Tibial artery (tissue), 4 donors: ENCODE measurements around the gene PAQR4.

Experiments
- DNase-seq, 2 donors: peaks; one replicate each; pipeline ENCODE4 v3.0.0-alpha.2; 2019
- H3K27ac ChIP-seq, 2 donors: fragments of 200-600 bp; sonication (generic) in 1 of 2; 1 replicate in 1 of 2; 2 replicates in 1 of 2; pipeline ENCODE4 v1.5.1; 2018 to 2019; ENCODE audit warnings: mild to moderate bottlenecking in 1 of 2
- H3K27me3 ChIP-seq, 2 donors: fragments of 200-600 bp; sonication (generic) in 1 of 2; one replicate each; pipeline versions ENCODE4 v1.5.1 to v1.6.0; 2016 to 2019
- H3K36me3 ChIP-seq, 3 donors: fragments of 200-600 bp; sonication (generic) in 2 of 3; one replicate each; pipeline ENCODE4 v1.5.1; 2016 to 2019; ENCODE audit warnings: mild to moderate bottlenecking in 2 of 3
- H3K4me1 ChIP-seq, 4 donors: fragments of 200-600 bp; sonication (generic) in 2 of 4; 1 replicate in 3 of 4; 2 replicates in 1 of 4; pipeline ENCODE4 v1.5.1; 2016 to 2019
- H3K4me3 ChIP-seq, 2 donors: fragments of 200-600 bp; sonication (generic) in 1 of 2; 1 replicate in 1 of 2; 2 replicates in 1 of 2; pipeline ENCODE4 v1.5.1; 2018 to 2019; ENCODE audit warnings: mild to moderate bottlenecking in 2 of 2
- H3K9me3 ChIP-seq, 3 donors: fragments of 200-600 bp; sonication (generic) in 1 of 3; one replicate each; pipeline ENCODE4 v1.5.1; 2016 to 2019
- intact Hi-C: fragments of 100-400 bp; cut with DNase I; formaldehyde crosslinking; loops from one replicate; pipeline ENCODE4 v1.15.0; 2023; ENCODE audit warnings: low total_unique reads
- TF ChIP-seq, protein P1 (sequence below), 2 experiments: fragments of 200-600 bp in 1 of 2; fragments of 450-650 bp in 1 of 2; IDR thresholded peaks; one replicate each; pipeline ENCODE4 v1.5.1; 2017 to 2019; ENCODE audit warnings: antibody characterized with exemption in 2 of 2, mild to moderate bottlenecking in 1 of 2, moderate library complexity in 1 of 2

PAQR4 gene

DNA sequence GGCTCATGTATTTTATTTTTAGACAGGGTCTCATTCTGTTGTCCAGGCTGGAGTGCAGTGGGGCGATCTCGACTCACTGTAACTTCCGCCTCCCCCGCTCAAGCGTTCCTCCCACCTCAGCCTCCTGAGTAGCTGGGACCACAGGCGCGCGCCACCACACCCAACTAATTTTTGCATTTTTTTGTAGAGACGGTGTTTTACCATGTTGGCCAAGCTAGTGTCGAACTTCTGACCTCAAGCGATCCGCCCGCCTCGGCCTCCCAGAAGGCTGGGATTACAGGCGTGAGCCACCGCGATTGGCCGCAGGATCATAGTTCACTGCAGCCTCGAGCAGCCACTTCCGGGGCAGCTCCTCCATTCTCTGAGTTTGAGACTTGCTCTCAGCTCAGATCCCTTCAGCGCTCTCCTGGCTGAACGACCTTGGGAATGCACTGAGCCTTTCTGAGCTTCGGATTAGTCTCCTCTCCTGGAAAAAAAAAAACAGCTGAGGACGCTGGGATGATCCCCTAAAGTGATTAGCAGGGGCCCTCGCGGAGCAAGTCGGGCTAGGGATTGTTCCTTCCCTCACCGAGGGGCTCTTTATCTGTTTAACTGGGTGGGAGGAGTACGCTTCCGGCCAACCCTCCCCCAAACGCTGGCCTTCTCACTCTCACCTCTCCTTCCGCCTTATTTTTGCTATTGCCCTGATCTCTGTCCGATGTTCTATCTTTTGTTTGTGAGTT is 12.2 kb downstream of the PAQR4 start:
- H3K36me3 ChIP-seq, result no peaks in the 10 kb centered on the region
- peak overlapping the region in 1 of 2 donors; percentile 82 for H3K27ac ChIP-seq
- TF ChIP-seq, protein P1, sequence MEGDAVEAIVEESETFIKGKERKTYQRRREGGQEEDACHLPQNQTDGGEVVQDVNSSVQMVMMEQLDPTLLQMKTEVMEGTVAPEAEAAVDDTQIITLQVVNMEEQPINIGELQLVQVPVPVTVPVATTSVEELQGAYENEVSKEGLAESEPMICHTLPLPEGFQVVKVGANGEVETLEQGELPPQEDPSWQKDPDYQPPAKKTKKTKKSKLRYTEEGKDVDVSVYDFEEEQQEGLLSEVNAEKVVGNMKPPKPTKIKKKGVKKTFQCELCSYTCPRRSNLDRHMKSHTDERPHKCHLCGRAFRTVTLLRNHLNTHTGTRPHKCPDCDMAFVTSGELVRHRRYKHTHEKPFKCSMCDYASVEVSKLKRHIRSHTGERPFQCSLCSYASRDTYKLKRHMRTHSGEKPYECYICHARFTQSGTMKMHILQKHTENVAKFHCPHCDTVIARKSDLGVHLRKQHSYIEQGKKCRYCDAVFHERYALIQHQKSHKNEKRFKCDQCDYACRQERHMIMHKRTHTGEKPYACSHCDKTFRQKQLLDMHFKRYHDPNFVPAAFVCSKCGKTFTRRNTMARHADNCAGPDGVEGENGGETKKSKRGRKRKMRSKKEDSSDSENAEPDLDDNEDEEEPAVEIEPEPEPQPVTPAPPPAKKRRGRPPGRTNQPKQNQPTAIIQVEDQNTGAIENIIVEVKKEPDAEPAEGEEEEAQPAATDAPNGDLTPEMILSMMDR (IDR thresholded peaks at IDR 0.05), result no peak
- peaks cover 0 to 28% of the 10 kb centered on the region in 2 donors for H3K27me3 ChIP-seq
- peak overlapping the region; percentile 72 to 75 for H3K4me3 ChIP-seq
- intact Hi-C loops, result no loop called here
- no peaks in the 10 kb centered on the region for H3K9me3 ChIP-seq
- no peak for DNase-seq
- H3K4me1 ChIP-seq, result peaks cover 0 to 47% (median 37%) of the 10 kb centered on the region in 4 donors

DNA sequence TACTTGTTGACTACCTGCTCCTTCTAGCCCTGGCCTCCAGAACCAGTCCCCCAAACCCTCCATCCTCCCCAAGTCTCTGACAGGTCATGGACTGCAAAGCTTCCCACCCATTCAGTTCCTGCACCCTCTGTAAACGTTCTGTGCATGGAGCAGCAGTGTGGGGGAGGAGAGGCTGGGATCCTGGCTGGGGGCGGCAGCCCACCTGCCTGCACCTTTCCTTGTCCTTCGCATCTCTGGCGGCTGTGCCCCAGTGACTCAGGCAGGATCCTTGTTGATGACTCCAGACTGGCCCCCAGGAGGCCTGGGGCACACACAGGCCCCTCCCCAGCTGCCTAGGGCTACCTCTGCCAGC is 12.7 kb downstream of the PAQR4 start:
- Histone ChIP-seq H3K27me3 (peaks cover 0 to 22% of the 10 kb centered on the region in 2 donors), H3K4me1 (peaks cover 0 to 48% (median 38%) of the 10 kb centered on the region in 4 donors), H3K27ac (no peak overlapping the region), H3K36me3 (no peaks in the 10 kb centered on the region), H3K4me3 (no peak overlapping the region), H3K9me3 (no peaks in the 10 kb centered on the region)
- intact Hi-C loops, result no loop called here
- TF ChIP-seq, protein P1 (IDR thresholded peaks at IDR 0.05), result no peak
- DNase-seq, result no peak

DNA sequence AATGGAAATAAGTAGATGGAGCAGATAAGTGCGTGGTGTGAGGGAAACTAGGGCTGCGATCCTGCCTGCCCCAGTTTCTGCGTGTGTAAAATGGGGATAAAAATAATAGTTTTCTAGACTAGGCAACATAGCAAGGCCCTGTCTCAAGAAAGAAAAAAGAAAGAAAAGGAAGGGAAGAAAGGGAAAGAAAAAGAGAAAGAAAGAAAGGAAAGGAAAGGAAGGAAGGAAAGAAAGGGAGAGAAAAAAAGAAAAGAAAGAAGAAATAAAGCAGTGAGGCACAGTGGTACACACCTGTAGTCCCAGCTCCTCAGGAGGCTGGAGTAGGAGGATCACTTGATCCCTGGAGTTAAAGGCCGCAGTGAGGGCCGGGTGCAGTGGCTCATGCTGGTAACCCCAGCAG is 13.3 kb downstream of the PAQR4 start:
- no peak overlapping the region for H3K27ac ChIP-seq
- no peak overlapping the region for H3K4me3 ChIP-seq
- DNase-seq, result no peak
- peaks cover 0 to 48% (median 38%) of the 10 kb centered on the region in 4 donors for H3K4me1 ChIP-seq
- no peaks in the 10 kb centered on the region for H3K9me3 ChIP-seq
- intact Hi-C loops, result no loop called here
- H3K27me3 ChIP-seq, result peaks cover 0 to 26% of the 10 kb centered on the region in 2 donors
- H3K36me3 ChIP-seq, result no peaks in the 10 kb centered on the region
- TF ChIP-seq, protein P1 (IDR thresholded peaks at IDR 0.05), result no peak

DNA sequence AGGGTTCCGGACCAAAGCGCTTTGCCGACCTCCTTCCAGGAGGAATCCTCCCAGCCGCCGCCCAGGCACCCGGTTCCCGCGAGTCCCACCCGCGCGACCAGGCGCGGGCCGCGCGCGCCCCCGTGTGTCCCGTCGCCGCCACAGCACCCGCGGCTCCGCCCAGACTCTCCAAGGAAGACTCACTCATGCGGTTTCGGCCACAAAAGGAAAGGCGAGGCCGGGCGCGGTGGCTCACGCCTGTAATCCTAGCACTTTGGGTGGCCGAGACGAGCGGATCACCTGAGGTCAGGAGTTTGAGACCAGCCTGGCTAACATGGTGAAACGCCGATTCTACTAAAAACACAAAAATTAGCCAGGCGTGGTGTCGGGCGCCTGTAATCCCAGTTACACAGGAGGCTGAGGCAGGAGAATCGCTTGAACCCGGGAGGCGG is 14.6 kb downstream of the PAQR4 start:
- Histone ChIP-seq H3K9me3 (no peaks in the 10 kb centered on the region), H3K4me1 (peaks cover 0 to 48% (median 38%) of the 10 kb centered on the region in 4 donors), H3K36me3 (no peaks in the 10 kb centered on the region), H3K27ac (no peak overlapping the region), H3K27me3 (peaks cover 0 to 27% of the 10 kb centered on the region in 2 donors), H3K4me3 (peak overlapping the region; percentile 9 to 15)
- TF ChIP-seq, protein P1 (IDR thresholded peaks at IDR 0.05), result peak; percentile 87 to 97
- DNase-seq, result peak; percentile 78 to 90
- intact Hi-C loops, result no loop called here

DNA sequence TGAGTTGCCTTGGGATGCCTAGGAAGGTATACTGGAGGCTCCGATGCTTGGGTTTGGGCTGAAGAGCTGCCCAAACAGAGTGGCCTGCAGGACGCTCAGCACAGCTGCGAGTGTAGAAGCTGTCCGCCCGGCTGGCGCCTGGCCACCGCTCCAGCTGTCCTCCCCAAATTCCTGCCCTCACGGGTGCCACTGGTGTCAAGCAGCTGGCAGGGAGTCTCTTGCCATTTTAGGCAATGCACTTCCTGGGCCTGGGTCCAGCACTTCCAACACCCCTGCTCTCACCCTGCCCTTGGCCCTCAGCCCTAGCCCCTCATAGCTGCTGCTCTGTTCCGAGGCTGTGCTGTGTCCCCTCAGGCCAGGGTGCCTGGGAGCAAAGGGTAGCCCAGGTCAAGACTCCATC is 16.3 kb downstream of the PAQR4 start:
- intact Hi-C loops, result no loop called here
- Histone ChIP-seq H3K4me1 (peaks cover 0 to 39% (median 29%) of the 10 kb centered on the region in 4 donors), H3K4me3 (no peak overlapping the region), H3K27me3 (peaks cover 0 to 32% of the 10 kb centered on the region in 2 donors), H3K9me3 (no peaks in the 10 kb centered on the region), H3K27ac (peak overlapping the region in 1 of 2 donors; percentile 53), H3K36me3 (no peaks in the 10 kb centered on the region)
- no peak for DNase-seq
- TF ChIP-seq, protein P1 (IDR thresholded peaks at IDR 0.05), result no peak
